ENCODE measurements around the gene CD79A. TPM values are rescaled to one million over a fixed set of nuclear protein-coding genes. Genes with fewer than 3 reads are reported as not detected.

Gene CD79A
- total RNA-seq, 1 donor from 2014 or later: 0.36 TPM

DNA sequence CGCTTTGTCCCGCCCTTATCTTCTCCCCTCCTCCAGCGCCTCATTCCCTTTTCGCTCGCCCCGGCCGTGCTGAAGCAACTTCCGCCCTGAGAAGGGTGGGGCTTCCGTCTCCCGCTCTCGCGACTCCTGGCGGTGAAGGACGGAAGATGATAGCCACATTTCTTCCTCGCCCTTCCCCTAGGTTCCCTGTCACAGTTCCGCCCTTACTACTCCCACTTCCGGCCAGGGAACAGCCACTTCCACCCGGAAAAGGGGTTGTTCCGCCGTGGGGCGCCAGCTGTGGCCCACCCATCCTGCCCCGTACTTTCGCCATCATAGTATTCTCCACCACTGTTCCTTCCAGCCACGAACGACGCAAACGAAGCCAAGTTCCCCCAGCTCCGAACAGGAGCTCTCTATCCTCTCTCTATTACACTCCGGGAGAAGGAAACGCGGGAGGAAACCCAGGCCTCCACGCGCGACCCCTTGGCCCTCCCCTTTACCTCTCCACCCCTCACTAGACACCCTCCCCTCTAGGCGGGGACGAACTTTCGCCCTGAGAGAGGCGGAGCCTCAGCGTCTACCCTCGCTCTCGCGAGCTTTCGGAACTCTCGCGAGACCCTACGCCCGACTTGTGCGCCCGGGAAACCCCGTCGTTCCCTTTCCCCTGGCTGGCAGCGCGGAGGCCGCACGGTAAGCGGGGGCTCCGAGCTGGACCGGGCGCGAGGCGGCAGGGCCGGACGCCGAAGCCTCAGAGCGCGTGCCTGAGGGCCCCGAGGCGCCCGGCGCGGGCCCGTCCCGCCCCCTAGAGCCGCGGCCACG lies 17.3 kb upstream of the CD79A start, which contains the start of gene RPS19:
RPS19 (plus strand) TSS at position 638 of the 801 bp plus-strand sequence. CDS start 520 bp downstream, outside the sequence.
- Mint-ChIP-seq H3K36me3 (ENCODE audit: insufficient read depth) (peaks cover 30% of the 10 kb centered on the region), H3K4me1 (ENCODE audit: low read depth) (peaks cover 29% of the 10 kb centered on the region), H3K4me3 (ENCODE audit: low read depth) (peak within 1 kb of the TSS; percentile 87), H3K9me3 (ENCODE audit: low read depth) (no peaks in the 10 kb centered on the region), H3K27ac (peak within 1 kb of the TSS; percentile 99), H3K27me3 (peaks cover 16% of the 10 kb centered on the region)
- TF ChIP-seq, protein P1, sequence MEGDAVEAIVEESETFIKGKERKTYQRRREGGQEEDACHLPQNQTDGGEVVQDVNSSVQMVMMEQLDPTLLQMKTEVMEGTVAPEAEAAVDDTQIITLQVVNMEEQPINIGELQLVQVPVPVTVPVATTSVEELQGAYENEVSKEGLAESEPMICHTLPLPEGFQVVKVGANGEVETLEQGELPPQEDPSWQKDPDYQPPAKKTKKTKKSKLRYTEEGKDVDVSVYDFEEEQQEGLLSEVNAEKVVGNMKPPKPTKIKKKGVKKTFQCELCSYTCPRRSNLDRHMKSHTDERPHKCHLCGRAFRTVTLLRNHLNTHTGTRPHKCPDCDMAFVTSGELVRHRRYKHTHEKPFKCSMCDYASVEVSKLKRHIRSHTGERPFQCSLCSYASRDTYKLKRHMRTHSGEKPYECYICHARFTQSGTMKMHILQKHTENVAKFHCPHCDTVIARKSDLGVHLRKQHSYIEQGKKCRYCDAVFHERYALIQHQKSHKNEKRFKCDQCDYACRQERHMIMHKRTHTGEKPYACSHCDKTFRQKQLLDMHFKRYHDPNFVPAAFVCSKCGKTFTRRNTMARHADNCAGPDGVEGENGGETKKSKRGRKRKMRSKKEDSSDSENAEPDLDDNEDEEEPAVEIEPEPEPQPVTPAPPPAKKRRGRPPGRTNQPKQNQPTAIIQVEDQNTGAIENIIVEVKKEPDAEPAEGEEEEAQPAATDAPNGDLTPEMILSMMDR (IDR thresholded peaks at IDR 0.05; ENCODE audit: unreplicated experiment): peak; percentile 68
- DNase-seq (ENCODE audit: low spot score, unreplicated experiment): peak; percentile 96

DNA sequence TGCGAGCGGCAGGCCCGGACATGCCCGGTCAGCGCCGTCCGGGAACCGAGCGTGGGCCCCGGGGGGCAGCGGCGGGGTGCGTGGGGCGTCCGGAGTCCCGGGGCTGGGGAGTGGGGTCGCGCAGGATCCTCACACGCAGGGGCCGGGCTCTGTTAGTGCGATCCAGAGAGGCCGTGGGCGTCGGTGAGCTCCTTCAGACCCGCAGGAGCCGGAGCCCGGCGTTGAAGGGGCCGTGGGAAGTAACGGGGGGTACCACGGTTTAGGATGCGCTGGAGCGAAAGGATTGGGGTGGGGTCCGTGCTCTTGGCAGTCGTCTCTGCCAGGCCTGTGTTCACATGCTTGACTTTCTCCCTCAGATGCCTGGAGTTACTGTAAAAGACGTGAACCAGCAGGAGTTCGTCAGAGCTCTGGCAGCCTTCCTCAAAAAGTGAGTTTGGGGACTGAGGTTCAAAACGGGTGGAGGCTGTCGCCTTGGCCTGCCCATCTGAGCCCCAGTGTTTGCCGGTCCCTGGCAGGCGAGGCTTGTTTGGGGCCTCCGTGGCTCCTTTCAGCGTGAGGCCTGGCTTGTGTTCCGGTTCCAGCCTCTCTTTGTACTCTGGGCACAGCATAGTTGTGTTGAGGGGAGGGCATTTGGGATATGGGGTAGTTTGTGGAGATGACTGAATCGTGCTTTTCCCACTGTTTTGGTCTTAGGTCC lies 16.5 kb upstream of the CD79A start:
- no peak for DNase-seq (ENCODE audit: low spot score, unreplicated experiment)
- Mint-ChIP-seq H3K27me3 (peaks cover 9% of the 10 kb centered on the region), H3K4me3 (ENCODE audit: low read depth) (peak overlapping the region; percentile 87), H3K4me1 (ENCODE audit: low read depth) (peaks cover 29% of the 10 kb centered on the region), H3K9me3 (ENCODE audit: low read depth) (no peaks in the 10 kb centered on the region), H3K36me3 (ENCODE audit: insufficient read depth) (peaks cover 32% of the 10 kb centered on the region), H3K27ac (peak overlapping the region; percentile 95)
- TF ChIP-seq, protein P1 (IDR thresholded peaks at IDR 0.05; ENCODE audit: unreplicated experiment): no peak

DNA sequence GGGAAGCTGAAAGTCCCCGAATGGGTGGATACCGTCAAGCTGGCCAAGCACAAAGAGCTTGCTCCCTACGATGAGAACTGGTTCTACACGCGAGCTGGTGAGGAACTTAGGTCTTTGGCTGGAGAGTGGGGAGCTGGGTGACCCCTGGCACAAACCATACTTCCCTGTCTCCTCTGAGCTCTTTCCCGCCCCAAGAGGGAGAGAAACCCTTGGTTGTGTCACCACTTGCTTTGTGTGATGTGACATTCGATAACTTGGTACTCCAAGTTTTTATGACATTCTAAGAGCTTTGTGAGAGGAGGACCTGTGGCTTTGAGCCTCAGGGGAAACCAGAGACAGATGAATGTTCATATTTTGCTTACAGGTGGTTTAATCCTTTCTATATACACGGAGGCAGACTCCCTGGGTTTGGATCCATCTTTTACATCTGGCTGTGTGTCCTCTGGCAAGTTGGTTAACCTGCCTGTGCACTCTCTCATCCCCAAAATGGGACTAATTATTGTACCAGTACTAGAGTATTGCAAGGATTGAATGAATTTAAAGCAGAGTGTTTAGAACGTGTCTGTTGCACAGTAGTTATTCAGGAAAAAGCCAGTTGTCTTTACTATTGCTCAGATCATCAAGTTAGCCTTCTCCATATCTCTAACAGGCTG lies 15.8 kb upstream of the CD79A start:
- Mint-ChIP-seq H3K4me1 (ENCODE audit: low read depth) (peaks cover 29% of the 10 kb centered on the region), H3K4me3 (ENCODE audit: low read depth) (peak overlapping the region; percentile 87), H3K9me3 (ENCODE audit: low read depth) (no peaks in the 10 kb centered on the region), H3K27ac (peak overlapping the region; percentile 95), H3K36me3 (ENCODE audit: insufficient read depth) (peaks cover 34% of the 10 kb centered on the region), H3K27me3 (peaks cover 4% of the 10 kb centered on the region)
- no peak for DNase-seq (ENCODE audit: low spot score, unreplicated experiment)
- TF ChIP-seq, protein P1 (IDR thresholded peaks at IDR 0.05; ENCODE audit: unreplicated experiment): no peak

DNA sequence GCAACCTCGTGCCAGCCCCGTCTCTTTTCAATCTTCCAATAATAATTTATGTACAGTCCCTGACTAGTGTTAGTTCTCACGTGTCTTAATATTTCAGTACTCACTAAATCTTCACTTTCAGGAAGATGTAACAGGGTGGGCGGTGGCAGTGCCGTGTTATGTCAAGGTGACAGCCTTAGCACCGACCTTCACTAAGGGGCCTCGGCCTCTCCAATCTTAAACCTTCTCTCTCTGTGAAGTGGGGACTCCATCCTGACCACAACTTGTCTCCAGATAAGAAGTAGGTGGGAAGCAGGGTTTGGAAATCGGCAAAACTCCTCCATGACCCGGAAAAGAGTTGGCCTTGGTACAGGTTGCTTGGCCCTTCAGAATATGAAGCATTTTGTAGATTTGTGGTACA lies 15.2 kb upstream of the CD79A start:
- peak overlapping the region; percentile 95 for H3K27ac Mint-ChIP-seq
- H3K27me3 Mint-ChIP-seq: peaks cover 4% of the 10 kb centered on the region
- H3K36me3 Mint-ChIP-seq (ENCODE audit: insufficient read depth): peaks cover 35% of the 10 kb centered on the region
- TF ChIP-seq, protein P1 (IDR thresholded peaks at IDR 0.05; ENCODE audit: unreplicated experiment): no peak
- peak overlapping the region; percentile 87 for H3K4me3 Mint-ChIP-seq (ENCODE audit: low read depth)
- peaks cover 29% of the 10 kb centered on the region for H3K4me1 Mint-ChIP-seq (ENCODE audit: low read depth)
- DNase-seq (ENCODE audit: low spot score, unreplicated experiment): no peak
- no peaks in the 10 kb centered on the region for H3K9me3 Mint-ChIP-seq (ENCODE audit: low read depth)

DNA sequence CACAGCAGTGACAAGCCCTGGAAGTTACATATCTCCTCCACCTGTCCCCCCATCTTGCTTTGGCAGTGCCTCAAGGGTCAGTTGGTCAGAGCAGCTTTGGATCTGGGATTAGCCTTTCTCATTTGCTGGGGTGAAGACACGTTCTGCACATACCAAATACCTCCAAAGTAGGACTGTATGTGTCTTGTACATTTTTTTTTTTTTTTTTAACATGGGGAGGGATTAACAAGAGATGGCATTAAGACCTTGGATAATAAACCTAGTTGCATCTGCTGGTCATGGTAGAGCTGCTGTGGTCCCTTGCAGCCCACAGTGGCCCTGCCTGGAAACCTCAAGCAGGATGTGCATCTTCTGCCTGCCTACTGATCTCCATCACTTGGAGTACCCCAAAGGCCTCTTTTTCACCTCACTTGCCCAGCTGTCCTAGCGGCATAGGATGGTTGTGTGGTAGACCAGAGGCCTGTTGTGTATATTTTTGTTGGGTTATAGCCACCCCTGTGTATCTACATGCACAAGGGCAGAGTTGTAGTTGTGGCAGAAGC lies 14.6 kb upstream of the CD79A start:
- DNase-seq (ENCODE audit: low spot score, unreplicated experiment): no peak
- Mint-ChIP-seq H3K9me3 (ENCODE audit: low read depth) (no peaks in the 10 kb centered on the region), H3K27me3 (no peaks in the 10 kb centered on the region), H3K4me1 (ENCODE audit: low read depth) (peaks cover 29% of the 10 kb centered on the region), H3K27ac (no peak overlapping the region), H3K36me3 (ENCODE audit: insufficient read depth) (peaks cover 35% of the 10 kb centered on the region), H3K4me3 (ENCODE audit: low read depth) (peak overlapping the region; percentile 87)
- TF ChIP-seq, protein P1 (IDR thresholded peaks at IDR 0.05; ENCODE audit: unreplicated experiment): no peak

All from progenitor cell of endocrine pancreas (in vitro differentiated cells).